ENCODE data around the gene FADS1. TPM values are rescaled to one million over a fixed set of nuclear protein-coding genes. Genes with fewer than 3 reads are reported as not detected.
A peak's percentile ranks its signal among the peaks of the same experiment; 100 is the strongest.

Gene FADS1
- total and polyA plus RNA-seq, 2 donors from 2014 or later: 6.7 to 19.5 TPM

GRCh38 chr11:61828379-61828628, 11.5 kb upstream of the FADS1 start:
- intact Hi-C loops (cut with DNase I): no loop called here
- H3K27me3 ChIP-seq (ENCODE audit: control insufficient read depth, insufficient read depth, low read length): no peaks in the 10 kb centered on the region
- H3K36me3 ChIP-seq (ENCODE audit: control insufficient read depth in 2 of 3, insufficient read depth in 3 of 3, low read length in 3 of 3): no peaks in the 10 kb centered on the region
- DNase-seq: no peak
- H3K4me3 ChIP-seq (ENCODE audit: low read length in 3 of 3): peak overlapping the region; percentile 57 to 69 (median 63)
- no peaks in the 10 kb centered on the region for H3K9me3 ChIP-seq (ENCODE audit: control insufficient read depth in 2 of 3, insufficient read depth in 1 of 3, low read length in 3 of 3)
- H3K27ac ChIP-seq (ENCODE audit: low read depth in 2 of 2, low read length in 2 of 2): peak overlapping the region; percentile 43 to 80
- peaks cover 0 to 25% (median 20%) of the 10 kb centered on the region in 3 donors for H3K4me1 ChIP-seq (ENCODE audit: control insufficient read depth in 2 of 3, insufficient read depth in 2 of 3, low read depth in 1 of 3, low read length in 3 of 3)
- FAIRE-seq: no peak
- H3K9ac ChIP-seq (ENCODE audit: low read length in 3 of 3): peak overlapping the region in 1 of 3 donors; percentile 41
- no peak for TF ChIP-seq CTCF (IDR thresholded peaks at IDR 0.05; ENCODE audit: borderline replicate concordance, extremely low read depth, insufficient read depth)

- Histone ChIP-seq H3K9ac (ENCODE audit: low read length in 3 of 3) (peak within 1 kb of the TSS in 2 of 3 donors; percentile 41 to 55), H3K4me3 (ENCODE audit: low read length in 3 of 3) (peak within 1 kb of the TSS; percentile 57 to 69 (median 63)), H3K27ac (ENCODE audit: low read depth in 2 of 2, low read length in 2 of 2) (peak within 1 kb of the TSS; percentile 58 to 80), H3K27me3 (ENCODE audit: control insufficient read depth, insufficient read depth, low read length) (no peaks in the 10 kb centered on the region), H3K4me1 (ENCODE audit: control insufficient read depth in 2 of 3, insufficient read depth in 2 of 3, low read depth in 1 of 3, low read length in 3 of 3) (peaks cover 0 to 25% (median 20%) of the 10 kb centered on the region in 3 donors), H3K9me3 (ENCODE audit: control insufficient read depth in 2 of 3, insufficient read depth in 1 of 3, low read length in 3 of 3) (no peaks in the 10 kb centered on the region), H3K36me3 (ENCODE audit: control insufficient read depth in 2 of 3, insufficient read depth in 3 of 3, low read length in 3 of 3) (no peaks in the 10 kb centered on the region)
- no peak for FAIRE-seq
- DNase-seq: peak; percentile 97 to 98 (median 98)
- intact Hi-C loops (cut with DNase I): no loop called here
- TF ChIP-seq CTCF (IDR thresholded peaks at IDR 0.05; ENCODE audit: borderline replicate concordance, extremely low read depth, insufficient read depth): no peak
These were observed 11.0 kb upstream of the FADS1 start, which contains the start of gene FADS2 for GRCh38 chr11:61827571-61828378. FADS2 (plus strand) TSS chr11:61828300; CDS start chr11:61828391, 91 bp downstream.

GRCh38 chr11:61826930-61827570, 10.2 kb upstream of the FADS1 start:
- peak overlapping the region in 2 of 3 donors; percentile 21 to 69 for H3K4me3 ChIP-seq (ENCODE audit: low read length in 3 of 3)
- no peaks in the 10 kb centered on the region for H3K36me3 ChIP-seq (ENCODE audit: control insufficient read depth in 2 of 3, insufficient read depth in 3 of 3, low read length in 3 of 3)
- TF ChIP-seq CTCF (IDR thresholded peaks at IDR 0.05; ENCODE audit: borderline replicate concordance, extremely low read depth, insufficient read depth): no peak
- H3K27ac ChIP-seq (ENCODE audit: low read depth in 2 of 2, low read length in 2 of 2): no peak overlapping the region
- H3K4me1 ChIP-seq (ENCODE audit: control insufficient read depth in 2 of 3, insufficient read depth in 2 of 3, low read depth in 1 of 3, low read length in 3 of 3): peaks cover 0 to 25% (median 20%) of the 10 kb centered on the region in 3 donors
- peak overlapping the region in 2 of 3 donors; percentile 12 to 46 for H3K9ac ChIP-seq (ENCODE audit: low read length in 3 of 3)
- no peaks in the 10 kb centered on the region for H3K27me3 ChIP-seq (ENCODE audit: control insufficient read depth, insufficient read depth, low read length)
- no peaks in the 10 kb centered on the region for H3K9me3 ChIP-seq (ENCODE audit: control insufficient read depth in 2 of 3, insufficient read depth in 1 of 3, low read length in 3 of 3)
- intact Hi-C loops (cut with DNase I): no loop called here
- FAIRE-seq: no peak
- DNase-seq: peak in 2 of 5 donors; percentile 74 to 75
